ENCODE measurements around the gene RETN.

DNA sequence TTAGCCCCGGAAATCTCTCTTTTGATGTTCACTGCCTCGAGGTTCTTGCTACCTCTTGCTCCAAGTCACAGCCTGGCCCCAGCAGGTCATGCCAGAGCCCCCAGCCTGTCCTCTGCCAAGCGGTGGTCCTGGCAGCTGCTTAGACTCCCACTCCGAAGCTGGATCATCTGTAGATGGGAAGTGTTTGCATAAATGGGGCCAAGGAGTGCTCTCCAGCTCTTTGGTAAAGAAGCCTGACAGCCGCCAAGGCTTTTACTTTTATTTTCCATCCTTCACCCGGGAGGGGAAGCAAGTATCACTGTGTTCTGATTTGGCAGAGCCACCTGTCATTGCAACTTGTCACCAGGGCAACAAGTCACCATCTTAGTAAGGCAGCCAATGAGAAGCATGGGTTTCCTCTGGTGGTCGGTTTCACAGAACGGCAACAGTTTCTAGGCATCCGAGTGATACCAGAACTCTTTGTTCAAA is 10.6 kb upstream of the RETN start:
- TF ChIP-seq, protein P1, sequence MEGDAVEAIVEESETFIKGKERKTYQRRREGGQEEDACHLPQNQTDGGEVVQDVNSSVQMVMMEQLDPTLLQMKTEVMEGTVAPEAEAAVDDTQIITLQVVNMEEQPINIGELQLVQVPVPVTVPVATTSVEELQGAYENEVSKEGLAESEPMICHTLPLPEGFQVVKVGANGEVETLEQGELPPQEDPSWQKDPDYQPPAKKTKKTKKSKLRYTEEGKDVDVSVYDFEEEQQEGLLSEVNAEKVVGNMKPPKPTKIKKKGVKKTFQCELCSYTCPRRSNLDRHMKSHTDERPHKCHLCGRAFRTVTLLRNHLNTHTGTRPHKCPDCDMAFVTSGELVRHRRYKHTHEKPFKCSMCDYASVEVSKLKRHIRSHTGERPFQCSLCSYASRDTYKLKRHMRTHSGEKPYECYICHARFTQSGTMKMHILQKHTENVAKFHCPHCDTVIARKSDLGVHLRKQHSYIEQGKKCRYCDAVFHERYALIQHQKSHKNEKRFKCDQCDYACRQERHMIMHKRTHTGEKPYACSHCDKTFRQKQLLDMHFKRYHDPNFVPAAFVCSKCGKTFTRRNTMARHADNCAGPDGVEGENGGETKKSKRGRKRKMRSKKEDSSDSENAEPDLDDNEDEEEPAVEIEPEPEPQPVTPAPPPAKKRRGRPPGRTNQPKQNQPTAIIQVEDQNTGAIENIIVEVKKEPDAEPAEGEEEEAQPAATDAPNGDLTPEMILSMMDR (IDR thresholded peaks at IDR 0.05; ENCODE audit: low read depth, low read length): no peak
- TF ChIP-seq, protein P2, sequence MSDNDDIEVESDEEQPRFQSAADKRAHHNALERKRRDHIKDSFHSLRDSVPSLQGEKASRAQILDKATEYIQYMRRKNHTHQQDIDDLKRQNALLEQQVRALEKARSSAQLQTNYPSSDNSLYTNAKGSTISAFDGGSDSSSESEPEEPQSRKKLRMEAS (IDR thresholded peaks at IDR 0.05; ENCODE audit: low read depth, low read length): no peak
- no peak for TF ChIP-seq POLR2A (IDR thresholded peaks at IDR 0.05; ENCODE audit: extremely low read depth, insufficient read length)
